ENCODE measurements around the gene SRRM4.

The SRRM4 gene

GRCh38 chr12:119089380-119090013 lies 108.2 kb downstream of the SRRM4 start:
- no peaks in the 10 kb centered on the region for H3K9me3 ChIP-seq (ENCODE audit: severe bottlenecking)
- no peak overlapping the region for H3K4me3 ChIP-seq (ENCODE audit: severe bottlenecking)
- H3K27me3 ChIP-seq (ENCODE audit: insufficient read depth, poor library complexity, severe bottlenecking), result no peaks in the 10 kb centered on the region
- no peak for TF ChIP-seq CTCF (IDR thresholded peaks at IDR 0.05; ENCODE audit: poor library complexity, severe bottlenecking)
- no peaks in the 10 kb centered on the region for H3K36me3 ChIP-seq (ENCODE audit: low read depth)
- H3K27ac ChIP-seq (ENCODE audit: poor library complexity, severe bottlenecking), result no peak overlapping the region
- ATAC-seq (ENCODE audit: low read depth), result no peak
- H3K4me1 ChIP-seq (ENCODE audit: insufficient read depth, poor library complexity, severe bottlenecking), result no peaks in the 10 kb centered on the region
- DNase-seq (ENCODE audit: low spot score), result no peak

GRCh38 chr12:119090276-119090675 lies 108.9 kb downstream of the SRRM4 start:
- H3K9me3 ChIP-seq (ENCODE audit: severe bottlenecking), result no peaks in the 10 kb centered on the region
- DNase-seq (ENCODE audit: low spot score), result no peak
- H3K4me1 ChIP-seq (ENCODE audit: insufficient read depth, poor library complexity, severe bottlenecking), result no peaks in the 10 kb centered on the region
- no peaks in the 10 kb centered on the region for H3K36me3 ChIP-seq (ENCODE audit: low read depth)
- no peak for ATAC-seq (ENCODE audit: low read depth)
- no peaks in the 10 kb centered on the region for H3K27me3 ChIP-seq (ENCODE audit: insufficient read depth, poor library complexity, severe bottlenecking)
- no peak overlapping the region for H3K4me3 ChIP-seq (ENCODE audit: severe bottlenecking)
- no peak for TF ChIP-seq CTCF (IDR thresholded peaks at IDR 0.05; ENCODE audit: poor library complexity, severe bottlenecking)
- H3K27ac ChIP-seq (ENCODE audit: poor library complexity, severe bottlenecking), result no peak overlapping the region

GRCh38 chr12:119090865-119091264 lies 109.5 kb downstream of the SRRM4 start:
- DNase-seq (ENCODE audit: low spot score) (no peak), ATAC-seq (ENCODE audit: low read depth) (no peak)
- H3K4me1 ChIP-seq (ENCODE audit: insufficient read depth, poor library complexity, severe bottlenecking), result no peaks in the 10 kb centered on the region
- no peaks in the 10 kb centered on the region for H3K9me3 ChIP-seq (ENCODE audit: severe bottlenecking)
- H3K4me3 ChIP-seq (ENCODE audit: severe bottlenecking), result no peak overlapping the region
- no peaks in the 10 kb centered on the region for H3K36me3 ChIP-seq (ENCODE audit: low read depth)
- no peaks in the 10 kb centered on the region for H3K27me3 ChIP-seq (ENCODE audit: insufficient read depth, poor library complexity, severe bottlenecking)
- H3K27ac ChIP-seq (ENCODE audit: poor library complexity, severe bottlenecking), result no peak overlapping the region
- TF ChIP-seq CTCF (IDR thresholded peaks at IDR 0.05; ENCODE audit: poor library complexity, severe bottlenecking), result no peak

- ATAC-seq (ENCODE audit: low read depth) (no peak), DNase-seq (ENCODE audit: low spot score) (no peak)
- TF ChIP-seq CTCF (IDR thresholded peaks at IDR 0.05; ENCODE audit: poor library complexity, severe bottlenecking), result no peak
- Histone ChIP-seq H3K27ac (ENCODE audit: poor library complexity, severe bottlenecking) (no peak overlapping the region), H3K9me3 (ENCODE audit: severe bottlenecking) (peaks cover 2% of the 10 kb centered on the region), H3K4me1 (ENCODE audit: insufficient read depth, poor library complexity, severe bottlenecking) (no peaks in the 10 kb centered on the region), H3K36me3 (ENCODE audit: low read depth) (no peaks in the 10 kb centered on the region), H3K4me3 (ENCODE audit: severe bottlenecking) (no peak overlapping the region), H3K27me3 (ENCODE audit: insufficient read depth, poor library complexity, severe bottlenecking) (no peaks in the 10 kb centered on the region)
These were observed 115.3 kb downstream of the SRRM4 start for GRCh38 chr12:119096429-119097202.

- Histone ChIP-seq H3K9me3 (ENCODE audit: severe bottlenecking) (peaks cover 2% of the 10 kb centered on the region), H3K27me3 (ENCODE audit: insufficient read depth, poor library complexity, severe bottlenecking) (no peaks in the 10 kb centered on the region), H3K4me1 (ENCODE audit: insufficient read depth, poor library complexity, severe bottlenecking) (no peaks in the 10 kb centered on the region), H3K36me3 (ENCODE audit: low read depth) (no peaks in the 10 kb centered on the region), H3K4me3 (ENCODE audit: severe bottlenecking) (no peak overlapping the region), H3K27ac (ENCODE audit: poor library complexity, severe bottlenecking) (no peak overlapping the region)
- no peak for DNase-seq (ENCODE audit: low spot score)
- ATAC-seq (ENCODE audit: low read depth), result no peak
- no peak for TF ChIP-seq CTCF (IDR thresholded peaks at IDR 0.05; ENCODE audit: poor library complexity, severe bottlenecking)
These were observed 119.6 kb downstream of the SRRM4 start for GRCh38 chr12:119100933-119101332.
